Hematopoietic multipotent progenitor cell treated with erythropoietin and hydrocortisone succinate and interleukin-3 and kit ligand, for 6 days (in vitro differentiated cells): Measurements from ENCODE around the gene TXNRD1.

ENCODE experiments used
- DNase-seq: peaks from one replicate; pipeline ENCODE4 v3.0.0-alpha.2; 2015

Gene TXNRD1

GRCh38 chr12:104353012-104353981 lies 137.7 kb downstream of the TXNRD1 start:
- DNase-seq, result no peak

- no peak for DNase-seq
Observed at GRCh38 chr12:104354167-104354867, 138.7 kb downstream of the TXNRD1 start.

- no peak for DNase-seq
Observed at GRCh38 chr12:104354868-104355570, 139.4 kb downstream of the TXNRD1 start.

- no peak for DNase-seq
Observed at GRCh38 chr12:104355630-104356029, 140.1 kb downstream of the TXNRD1 start.

- no peak for DNase-seq
Observed at GRCh38 chr12:104356231-104357115, 140.9 kb downstream of the TXNRD1 start.

- no peak for DNase-seq
Observed at GRCh38 chr12:104357421-104357952, 141.9 kb downstream of the TXNRD1 start.

GRCh38 chr12:104358353-104359003 lies 142.9 kb downstream of the TXNRD1 start:
- peak; percentile 89 for DNase-seq

GRCh38 chr12:104359216-104359615 lies 143.6 kb downstream of the TXNRD1 start:
- DNase-seq, result no peak

- DNase-seq, result no peak
Observed at GRCh38 chr12:104360157-104360556, 144.6 kb downstream of the TXNRD1 start.

GRCh38 chr12:104360983-104361707 lies 145.6 kb downstream of the TXNRD1 start:
- no peak for DNase-seq

GRCh38 chr12:104365921-104366410 lies 150.4 kb downstream of the TXNRD1 start:
- DNase-seq, result no peak

- DNase-seq, result no peak
Observed at GRCh38 chr12:104369708-104370107, 154.1 kb downstream of the TXNRD1 start.

- no peak for DNase-seq
Observed at GRCh38 chr12:104371043-104371870, 155.7 kb downstream of the TXNRD1 start.

- peak; percentile 73 for DNase-seq
Observed at GRCh38 chr12:104372061-104372720, 156.6 kb downstream of the TXNRD1 start.

- no peak for DNase-seq
Observed at GRCh38 chr12:104372721-104373335, 157.2 kb downstream of the TXNRD1 start.

- DNase-seq, result no peak
Observed at GRCh38 chr12:104374071-104374470, 158.5 kb downstream of the TXNRD1 start.

GRCh38 chr12:104374806-104375205 lies 159.2 kb downstream of the TXNRD1 start:
- DNase-seq, result no peak

- no peak for DNase-seq
Observed at GRCh38 chr12:104375775-104376174, 160.2 kb downstream of the TXNRD1 start.
